HL-60 (cell line): ENCODE results near the gene MEX3A.

Experiments
- DNase-seq, 2 experiments: peaks; one replicate each; pipeline ENCODE4 v3.0.0-alpha.2; 2010 to 2020; ENCODE audit warnings: low read depth in 1 of 2, low spot score in 1 of 2
- H3K27ac ChIP-seq: fragments of 250-450 bp; sonication (Bioruptor Pico); replicated peaks from 2 replicates; pipeline ENCODE4 v1.5.1; 2020; ENCODE audit warnings: mild to moderate bottlenecking, moderate library complexity
- H3K27me3 ChIP-seq: fragments of 250-450 bp; sonication (Bioruptor Pico); 2 replicates; pipeline ENCODE4 v1.5.1; 2021; ENCODE audit warnings: mild to moderate bottlenecking, moderate library complexity; ENCODE audit not compliant: insufficient read depth, poor library complexity, severe bottlenecking
- H3K4me3 ChIP-seq: replicated peaks from 2 replicates; pipeline ENCODE4 v1.5.1; 2011; ENCODE audit warnings: mild to moderate bottlenecking, control low read depth, low read length; ENCODE audit not compliant: insufficient read depth
- CTCF ChIP-seq: IDR thresholded peaks from one replicate; pipeline ENCODE4 v1.5.1; 2011; ENCODE audit warnings: low read length, control low read depth, inconsistent platforms; ENCODE audit not compliant: insufficient read depth
- GABPA ChIP-seq: IDR thresholded peaks from 2 replicates; pipeline ENCODE4 v1.6.1; 2012; ENCODE audit warnings: low read depth
- POLR2AphosphoS5 ChIP-seq: IDR thresholded peaks from 2 replicates; pipeline ENCODE4 v1.6.1; 2012; ENCODE audit warnings: low read depth
- REST ChIP-seq: IDR thresholded peaks from 2 replicates; pipeline ENCODE4 v1.6.1; 2012; ENCODE audit warnings: low read depth; ENCODE audit not compliant: insufficient replicate concordance
- SPI1 ChIP-seq: IDR thresholded peaks from 2 replicates; pipeline ENCODE4 v1.6.1; 2012; ENCODE audit warnings: low read depth, mild to moderate bottlenecking, borderline replicate concordance

MEX3A gene

GRCh38 chr1:156078728-156079127 is 3.5 kb downstream of the MEX3A start:
- no peak overlapping the region for H3K4me3 ChIP-seq
- TF ChIP-seq CTCF (no peak), GABPA (no peak), SPI1 (no peak), REST (no peak), POLR2AphosphoS5 (no peak)
- no peak for DNase-seq
- H3K27ac ChIP-seq = no peak overlapping the region
- peaks cover 10% of the 10 kb centered on the region for H3K27me3 ChIP-seq

GRCh38 chr1:156077430-156077760 is 4.9 kb downstream of the MEX3A start:
- Histone ChIP-seq H3K27me3 (peaks cover 10% of the 10 kb centered on the region), H3K4me3 (no peak overlapping the region), H3K27ac (no peak overlapping the region)
- DNase-seq = no peak
- no peak for TF ChIP-seq POLR2AphosphoS5
- TF ChIP-seq CTCF = no peak
- TF ChIP-seq REST = no peak
- TF ChIP-seq GABPA = no peak
- no peak for TF ChIP-seq SPI1

DNA sequence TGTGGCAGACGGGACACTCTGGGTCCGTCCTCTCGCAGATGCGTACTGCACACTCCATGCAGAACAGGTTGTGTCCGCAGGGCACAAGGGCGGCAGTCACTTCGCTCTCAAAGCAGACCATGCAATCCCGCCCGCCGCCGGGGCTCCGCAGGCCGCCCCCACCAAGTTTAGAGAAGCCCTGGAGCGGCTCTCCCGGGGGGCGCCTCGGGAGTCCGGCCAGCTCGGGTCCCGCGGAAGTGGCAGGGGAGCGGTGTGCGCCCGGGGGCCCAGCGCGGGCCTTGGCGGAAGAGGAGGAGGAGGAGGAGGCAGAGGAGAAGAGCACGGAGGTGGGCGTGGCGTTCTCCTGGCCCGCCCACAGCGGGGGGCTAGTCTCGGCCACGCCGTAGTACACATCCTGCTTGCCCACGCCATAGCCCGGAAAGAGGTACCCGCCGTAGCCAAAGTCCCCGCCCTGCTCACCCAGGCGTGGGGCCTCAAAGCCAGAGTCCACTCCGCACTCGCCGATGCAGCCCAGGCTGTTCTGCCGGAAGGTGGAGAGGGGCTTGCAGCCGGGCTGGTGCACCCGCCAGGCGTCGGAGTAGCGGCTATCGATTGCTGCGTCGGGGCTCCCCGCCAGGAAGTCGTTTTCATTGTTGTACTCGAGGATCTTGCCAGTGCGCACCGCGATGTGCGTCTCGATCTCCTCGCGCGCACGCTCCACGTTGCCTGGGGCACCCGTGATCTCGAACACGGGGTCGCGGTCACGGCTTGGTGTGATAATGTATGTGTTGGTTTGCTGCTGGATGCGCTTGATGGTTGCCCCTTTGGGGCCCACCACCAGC is 5.4 kb downstream of the MEX3A start:
- peaks cover 8% of the 10 kb centered on the region for H3K27me3 ChIP-seq

More for the DNA sequence above, 5.4 kb downstream of the MEX3A start:
- H3K27ac ChIP-seq = no peak overlapping the region
- no peak overlapping the region for H3K4me3 ChIP-seq
- DNase-seq = no peak
- no peak for TF ChIP-seq CTCF
- TF ChIP-seq REST = no peak
- no peak for TF ChIP-seq GABPA
- TF ChIP-seq SPI1 = no peak
- TF ChIP-seq POLR2AphosphoS5 = no peak
